B cell (primary cell): ENCODE data around the gene AUTS2. TPM values are rescaled to one million over a fixed set of nuclear protein-coding genes. Genes with fewer than 3 reads are reported as not detected.

Experiments used
- ATAC-seq: fragments of 200-7000 bp; cut with Tn5 transposase; one replicate; pipeline ENCODE4 v1.10.0; 2021; ENCODE audit warnings: low read depth, mild to moderate bottlenecking, moderate number of reproducible peaks, moderate library complexity
- CTCF ChIA-PET: fragments of 350-600 bp; sonication (Branson Sonifier 250); formaldehyde crosslinking; loops from one replicate; lab custom pipeline; 2021; ENCODE audit warnings: antibody characterized with exemption, inconsistent platforms; lab: Charles Lee
- POLR2A ChIA-PET: fragments of 350-600 bp; sonication (Branson Sonifier 250); formaldehyde crosslinking; loops from one replicate; lab custom pipeline; 2021; ENCODE audit warnings: antibody characterized with exemption; lab: Charles Lee
- DNase-seq: peaks from one replicate; pipeline ENCODE4 v3.0.0; 2013
- H2AFZ ChIP-seq: 2 replicates; pipeline ENCODE4 v1.6.1; 2012; ENCODE audit warnings: mild to moderate bottlenecking, low read depth, low read length; ENCODE audit not compliant: insufficient read depth, poor library complexity, severe bottlenecking
- H3K27ac ChIP-seq, 2 donors: 1 replicate in 1 of 2; 2 replicates in 1 of 2; pipeline ENCODE4 v1.5.1; 2012 to 2013; ENCODE audit warnings: low read length in 2 of 2, mild to moderate bottlenecking in 2 of 2, moderate library complexity in 1 of 2
- H3K27me3 ChIP-seq, 4 experiments: fragments of 200-600 bp in 1 of 4; sonication (generic) in 1 of 4; replicated peaks in 1 of 4; 1 replicate in 2 of 4; 2 replicates in 2 of 4; pipeline versions ENCODE4 v1.6.1 to v1.7.0; 2013 to 2016; ENCODE audit warnings: low read length in 3 of 4, mild to moderate bottlenecking in 2 of 4, mixed read lengths in 1 of 4, moderate library complexity in 1 of 4; ENCODE audit not compliant: insufficient read depth in 4 of 4, control insufficient read depth in 3 of 4; ENCODE audit errors: control extremely low read depth in 1 of 4
- H3K36me3 ChIP-seq, 2 experiments: replicated peaks in 1 of 2; 1 replicate in 1 of 2; 2 replicates in 1 of 2; pipeline versions ENCODE4 v1.6.1 to v1.7.1; 2013; ENCODE audit warnings: low read length in 1 of 2; ENCODE audit not compliant: insufficient read depth in 2 of 2, control insufficient read depth in 1 of 2; ENCODE audit errors: control extremely low read depth in 1 of 2, extremely low read depth in 1 of 2
- H3K4me1 ChIP-seq, 2 donors: fragments of 200-600 bp in 1 of 2; sonication (generic) in 1 of 2; 1 replicate in 1 of 2; 2 replicates in 1 of 2; pipeline versions ENCODE4 v1.5.1 to v1.6.1; 2013 to 2017; ENCODE audit warnings: low read length in 2 of 2; ENCODE audit not compliant: control insufficient read depth in 2 of 2, insufficient read depth in 2 of 2
- H3K4me2 ChIP-seq: replicated peaks from 2 replicates; pipeline ENCODE3; 2012; ENCODE audit warnings: mild to moderate bottlenecking, low read depth, low read length; ENCODE audit not compliant: poor library complexity, severe bottlenecking
- H3K4me3 ChIP-seq, 5 experiments: fragments of 200-600 bp in 1 of 5; sonication (generic) in 1 of 5; 1 replicate in 3 of 5; 2 replicates in 2 of 5; pipeline versions ENCODE4 v1.5.1 to v1.7.0; 2011 to 2016; ENCODE audit warnings: low read length in 4 of 5, mild to moderate bottlenecking in 4 of 5, low read depth in 2 of 5, control low read depth in 1 of 5, moderate library complexity in 1 of 5; ENCODE audit not compliant: insufficient read depth in 1 of 5; ENCODE audit errors: control extremely low read depth in 1 of 5, extremely low read depth in 1 of 5
- H3K79me2 ChIP-seq: fragments of 200-600 bp; sonication (generic); one replicate; pipeline ENCODE4 v1.6.0; 2016; ENCODE audit warnings: low read length; ENCODE audit not compliant: control insufficient read depth, insufficient read depth
- H3K9ac ChIP-seq: fragments of 200-600 bp; sonication (generic); 2 replicates; pipeline ENCODE4 v1.6.1; 2017; ENCODE audit warnings: mild to moderate bottlenecking, low read length, moderate library complexity
- H3K9me3 ChIP-seq, 3 donors: one replicate each; pipeline versions ENCODE4 v1.6.1 to v1.7.1; 2013; ENCODE audit warnings: low read length in 2 of 3; ENCODE audit not compliant: control insufficient read depth in 2 of 3, insufficient read depth in 1 of 3; ENCODE audit errors: control extremely low read depth in 1 of 3
- H4K20me1 ChIP-seq: 2 replicates; pipeline ENCODE4 v1.6.0; 2012; ENCODE audit warnings: mild to moderate bottlenecking, low read length; ENCODE audit not compliant: insufficient read depth, control insufficient read depth, poor library complexity, severe bottlenecking
- H3K27ac Mint-ChIP-seq: one replicate; pipeline ENCODE4 v1.8.0; 2021; ENCODE audit warnings: mixed read lengths
- H3K27me3 Mint-ChIP-seq: one replicate; pipeline ENCODE4 v1.8.0; 2021; ENCODE audit warnings: mixed read lengths
- H3K4me1 Mint-ChIP-seq: one replicate; pipeline ENCODE4 v1.8.0; 2021; ENCODE audit warnings: mixed read lengths
- H3K4me3 Mint-ChIP-seq: one replicate; pipeline ENCODE4 v1.8.0; 2021; ENCODE audit warnings: mixed read lengths
- H3K9me3 Mint-ChIP-seq: one replicate; pipeline ENCODE4 v1.8.0; 2022; ENCODE audit warnings: mixed read lengths; ENCODE audit not compliant: insufficient read depth
- CTCF ChIP-seq: fragments of 200-600 bp; IDR thresholded peaks from one replicate; pipeline ENCODE4 v1.8.0; 2022; ENCODE audit warnings: antibody characterized with exemption, mild to moderate bottlenecking
- EZH2 ChIP-seq: IDR thresholded peaks from 2 replicates; pipeline ENCODE4 v1.6.1; 2012; ENCODE audit warnings: borderline replicate concordance, low read depth, mild to moderate bottlenecking, moderate library complexity, low read length; ENCODE audit not compliant: insufficient read depth, poor library complexity, severe bottlenecking
- WGBS: methylation state at CpG from one replicate; pipeline ENCODE4 v1.1.5; 2013; ENCODE audit warnings: missing lambda C conversion rate; ENCODE audit not compliant: insufficient coverage; 5-methylcytosine and 5-hydroxymethylcytosine counted together
- intact Hi-C: fragments of 100-400 bp; cut with micrococcal nuclease; formaldehyde crosslinking; loops from one replicate; pipeline ENCODE4 v1.10.0; 2022
- polyA plus RNA-seq: library from polyadenylated mRNA; depleted of rRNA; stranded (reverse); fragments of >200 nt; gene quantifications from 2 replicates; pipeline ENCODE4 v1.2.3, GENCODE V29; 2012
- total RNA-seq, 2 donors: library from RNA; stranded (reverse); fragments of 120-200 nt in 1 of 2; gene quantifications; 1 replicate in 1 of 2; 2 replicates in 1 of 2; pipeline versions ENCODE4 v1.2.3 to v1.2.4, GENCODE V29; 2013 to 2022

AUTS2 gene
- total and polyA plus RNA-seq, 2 donors (not counting 1 experiment from before 2014, with no cell fraction given), result 22.3 to 35.0 TPM

- H3K4me1 Mint-ChIP-seq, result peaks cover 12% of the 10 kb centered on the region
- Histone ChIP-seq H3K36me3 (no peaks in the 10 kb centered on the region), H2AFZ (no peak overlapping the region), H3K9ac (no peak overlapping the region), H3K27me3 (no peaks in the 10 kb centered on the region), H3K9me3 (no peaks in the 10 kb centered on the region), H3K4me1 (peaks cover 5 to 7% of the 10 kb centered on the region in 2 donors), H3K27ac (no peak overlapping the region), H4K20me1 (no peaks in the 10 kb centered on the region), H3K4me2 (no peak overlapping the region), H3K4me3 (no peak overlapping the region), H3K79me2 (no peaks in the 10 kb centered on the region)
- H3K4me3 Mint-ChIP-seq, result no peak overlapping the region
- TF ChIP-seq EZH2 (no peak), CTCF (no peak)
- H3K27me3 Mint-ChIP-seq, result peaks cover 17% of the 10 kb centered on the region
- no peak overlapping the region for H3K27ac Mint-ChIP-seq
- intact Hi-C loops, result no loop called here
- ChIA-PET CTCF (no interaction called here), POLR2A (no interaction called here)
- ATAC-seq (no peak), DNase-seq (no peak)
- WGBS, result 96% methylated on average over 6 of the region's 8 CpGs
- no peaks in the 10 kb centered on the region for H3K9me3 Mint-ChIP-seq
Measured at GRCh38 chr7:70591643-70592042, 993.4 kb downstream of the AUTS2 start.

GRCh38 chr7:70592171-70592570 lies 993.9 kb downstream of the AUTS2 start:
- 100% methylated on average over 1 of the region's 4 CpGs for WGBS
- H3K79me2 ChIP-seq, result no peaks in the 10 kb centered on the region
- H3K9me3 Mint-ChIP-seq, result no peaks in the 10 kb centered on the region
- ChIA-PET CTCF (no interaction called here), POLR2A (no interaction called here)
- no peak overlapping the region for H3K4me2 ChIP-seq
- no peak for DNase-seq
- H2AFZ ChIP-seq, result no peak overlapping the region
- H3K4me1 ChIP-seq, result peaks cover 5 to 7% of the 10 kb centered on the region in 2 donors
- intact Hi-C loops, result no loop called here
- no peaks in the 10 kb centered on the region for H3K9me3 ChIP-seq
- H3K27ac ChIP-seq, result no peak overlapping the region
- H3K27me3 ChIP-seq, result no peaks in the 10 kb centered on the region
- H4K20me1 ChIP-seq, result no peaks in the 10 kb centered on the region
- no peak overlapping the region for H3K4me3 Mint-ChIP-seq
- no peak for TF ChIP-seq CTCF
- TF ChIP-seq EZH2, result no peak
- no peak overlapping the region for H3K4me3 ChIP-seq
- no peaks in the 10 kb centered on the region for H3K36me3 ChIP-seq
- ATAC-seq, result no peak
- H3K27me3 Mint-ChIP-seq, result peaks cover 22% of the 10 kb centered on the region
- no peak overlapping the region for H3K27ac Mint-ChIP-seq
- H3K4me1 Mint-ChIP-seq, result peaks cover 12% of the 10 kb centered on the region
- H3K9ac ChIP-seq, result no peak overlapping the region
